HepG2 (cell line): ENCODE results near the gene SIT1. TPM values are rescaled to one million over a fixed set of nuclear protein-coding genes. Genes with fewer than 3 reads are reported as not detected.

ENCODE experiments used
- GFI1 ChIP-seq: sonication (generic); formaldehyde crosslinking; IDR thresholded peaks from 2 replicates; pipeline ENCODE4 v1.5.0; 2020; ENCODE audit warnings: missing genetic modification reagents, mild to moderate bottlenecking, borderline replicate concordance
- HNF1A ChIP-seq, 2 experiments: sonication (generic) in 1 of 2; formaldehyde crosslinking in 1 of 2; IDR thresholded peaks; 2 replicates each; pipeline versions ENCODE4 v1.4.0 to v1.6.1; 2016 to 2020; ENCODE audit warnings: borderline replicate concordance in 1 of 2, low read depth in 1 of 2, mild to moderate bottlenecking in 1 of 2, missing genetic modification reagents in 1 of 2
- KAT7 ChIP-seq: IDR thresholded peaks from 2 replicates; pipeline ENCODE4 v1.6.1; 2018; ENCODE audit warnings: borderline replicate concordance, missing compliant biosample characterization
- KLF11 ChIP-seq: IDR thresholded peaks from 2 replicates; pipeline ENCODE4 v1.6.1; 2016; ENCODE audit warnings: missing compliant biosample characterization
- MED1 ChIP-seq: sonication (generic); formaldehyde crosslinking; IDR thresholded peaks from 2 replicates; pipeline ENCODE4 v1.4.0; 2020; ENCODE audit warnings: missing genetic modification reagents
- NR0B2 ChIP-seq: sonication (generic); formaldehyde crosslinking; IDR thresholded peaks from 2 replicates; pipeline ENCODE4 v1.4.0; 2020; ENCODE audit warnings: mild to moderate bottlenecking, missing genetic modification reagents
- SIN3B ChIP-seq: fragments of 150-350 bp; IDR thresholded peaks from 2 replicates; pipeline ENCODE4 v1.6.1; 2014; ENCODE audit warnings: low read length
- SOX13 ChIP-seq, 3 experiments: fragments of 450-650 bp in 1 of 3; sonication (generic) in 1 of 3; formaldehyde crosslinking in 1 of 3; IDR thresholded peaks in 2 of 3; conservative IDR thresholded peaks in 1 of 3; 2 replicates each; pipeline versions ENCODE4 v1.5.0 to v1.6.1; 2016 to 2020; ENCODE audit warnings: antibody characterized with exemption in 1 of 3, mild to moderate bottlenecking in 1 of 3, missing compliant biosample characterization in 1 of 3, missing genetic modification reagents in 1 of 3, moderate library complexity in 1 of 3
- SRY ChIP-seq: sonication (generic); formaldehyde crosslinking; IDR thresholded peaks from 2 replicates; pipeline ENCODE4 v1.8.0; 2022; ENCODE audit warnings: mild to moderate bottlenecking, missing genetic modification reagents
- ZNF256 ChIP-seq: sonication (generic); formaldehyde crosslinking; conservative IDR thresholded peaks from 2 replicates; pipeline ENCODE4 v1.4.0; 2020; ENCODE audit warnings: missing genetic modification reagents
- ZNF280D ChIP-seq: sonication (generic); formaldehyde crosslinking; IDR thresholded peaks from 2 replicates; pipeline ENCODE4 v1.5.1; 2020; ENCODE audit warnings: mild to moderate bottlenecking, missing genetic modification reagents
- ZNF550 ChIP-seq: sonication (generic); formaldehyde crosslinking; IDR thresholded peaks from 2 replicates; pipeline ENCODE4 v1.4.0; 2020; ENCODE audit warnings: mild to moderate bottlenecking, missing genetic modification reagents, borderline replicate concordance
- ZNF562 ChIP-seq: sonication (generic); formaldehyde crosslinking; IDR thresholded peaks from 2 replicates; pipeline ENCODE4 v1.8.0; 2022; ENCODE audit warnings: missing genetic modification reagents, borderline replicate concordance
- ZNF567 ChIP-seq: sonication (generic); formaldehyde crosslinking; IDR thresholded peaks from 2 replicates; pipeline ENCODE4 v1.8.1; 2023; ENCODE audit warnings: mild to moderate bottlenecking, missing genetic modification reagents, borderline replicate concordance
- ZNF619 ChIP-seq: sonication (generic); formaldehyde crosslinking; IDR thresholded peaks from 2 replicates; pipeline ENCODE4 v1.4.0; 2020; ENCODE audit warnings: mild to moderate bottlenecking, missing genetic modification reagents
- ZNF782 ChIP-seq: sonication (generic); formaldehyde crosslinking; IDR thresholded peaks from 2 replicates; pipeline ENCODE4 v1.4.0; 2020; ENCODE audit warnings: missing genetic modification reagents, mild to moderate bottlenecking, borderline replicate concordance
- polyA plus RNA-seq, 8 experiments: library from polyadenylated mRNA; depleted of rRNA in 3 of 8; stranded (reverse) in 7 of 8; unstranded in 1 of 8; fragments of >200 nt; fragmentation: Illumina TruSeq in 4 of 8; extraction: Trizol in 4 of 8; gene quantifications; 2 replicates each; pipeline versions ENCODE4 v1.2.1 to v1.2.3, GENCODE V29; 2011 to 2016; ENCODE audit warnings: low read depth in 4 of 8, missing spikeins in 1 of 8, mixed read lengths in 1 of 8; ENCODE audit not compliant: insufficient read depth in 1 of 8
- total RNA-seq, 5 experiments: library from RNA; depleted of rRNA; stranded (reverse); fragments of >200 nt; fragmentation: Illumina TruSeq; extraction: Trizol; gene quantifications; 2 replicates each; pipeline ENCODE4 v1.2.3, GENCODE V29; 2016; ENCODE audit warnings: low read depth in 1 of 5
- TF ChIP-seq, protein P1 (sequence below): sonication (generic); formaldehyde crosslinking; IDR thresholded peaks from 2 replicates; pipeline ENCODE4 v1.8.1; 2023; ENCODE audit warnings: mild to moderate bottlenecking, missing genetic modification reagents

The SIT1 gene
- total and polyA plus RNA-seq, 2 of the 13 experiments (the other 11 are each of a cell fraction or from before 2014, with no cell fraction given): 0.09 to 6.7 TPM

- TF ChIP-seq ZNF550 (CRISPR knock-in tag) (0 out of 2 replicates have a peak, but pooled peaks have one; percentile 41), ZNF280D (CRISPR knock-in tag) (no peak), KLF11 (CRISPR knock-in tag) (0 out of 2 replicates have a peak, but pooled peaks have one; percentile 26), SRY (CRISPR knock-in tag) (peak; percentile 86; the same call in 1 of the 2 replicates), SOX13 (IDR thresholded peaks at IDR 0.05) (no peak), SOX13 (CRISPR knock-in tag; conservative IDR thresholded peaks at IDR 0.05 in 1 of 2, IDR thresholded peaks at IDR 0.05 in 1 of 2) (no peak; a peak in 1 of 4 replicates), ZNF567 (CRISPR knock-in tag) (0 out of 2 replicates have a peak, but pooled peaks have one; percentile 36), ZNF256 (CRISPR knock-in tag) (no peak), HNF1A (IDR thresholded peaks at IDR 0.05; ENCODE audit: low read depth) (no peak), HNF1A (CRISPR knock-in tag; IDR thresholded peaks at IDR 0.05; ENCODE audit: borderline replicate concordance) (no peak; the same call in 1 of the 2 replicates), NR0B2 (no peak), GFI1 (CRISPR knock-in tag) (peak; percentile 56; the same call in 1 of the 2 replicates), SIN3B (0 out of 2 replicates have a peak, but pooled peaks have one; percentile 14), MED1 (CRISPR knock-in tag) (peak; percentile 53), ZNF782 (no peak), KAT7 (peak; percentile 59; the same call in 1 of the 2 replicates), ZNF562 (CRISPR knock-in tag) (no peak), ZNF619 (CRISPR knock-in tag) (peak; percentile 27; the same call in 1 of the 2 replicates)
- TF ChIP-seq, protein P1, sequence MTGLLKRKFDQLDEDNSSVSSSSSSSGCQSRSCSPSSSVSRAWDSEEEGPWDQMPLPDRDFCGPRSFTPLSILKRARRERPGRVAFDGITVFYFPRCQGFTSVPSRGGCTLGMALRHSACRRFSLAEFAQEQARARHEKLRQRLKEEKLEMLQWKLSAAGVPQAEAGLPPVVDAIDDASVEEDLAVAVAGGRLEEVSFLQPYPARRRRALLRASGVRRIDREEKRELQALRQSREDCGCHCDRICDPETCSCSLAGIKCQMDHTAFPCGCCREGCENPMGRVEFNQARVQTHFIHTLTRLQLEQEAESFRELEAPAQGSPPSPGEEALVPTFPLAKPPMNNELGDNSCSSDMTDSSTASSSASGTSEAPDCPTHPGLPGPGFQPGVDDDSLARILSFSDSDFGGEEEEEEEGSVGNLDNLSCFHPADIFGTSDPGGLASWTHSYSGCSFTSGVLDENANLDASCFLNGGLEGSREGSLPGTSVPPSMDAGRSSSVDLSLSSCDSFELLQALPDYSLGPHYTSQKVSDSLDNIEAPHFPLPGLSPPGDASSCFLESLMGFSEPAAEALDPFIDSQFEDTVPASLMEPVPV (CRISPR knock-in tag): 0 out of 2 replicates have a peak, but pooled peaks have one; percentile 43
Observed at GRCh38 chr9:35646533-35647265, 4.0 kb downstream of the SIT1 start (continued).
